ENCODE measurements around the gene SUCLG2.

The SUCLG2 gene

DNA sequence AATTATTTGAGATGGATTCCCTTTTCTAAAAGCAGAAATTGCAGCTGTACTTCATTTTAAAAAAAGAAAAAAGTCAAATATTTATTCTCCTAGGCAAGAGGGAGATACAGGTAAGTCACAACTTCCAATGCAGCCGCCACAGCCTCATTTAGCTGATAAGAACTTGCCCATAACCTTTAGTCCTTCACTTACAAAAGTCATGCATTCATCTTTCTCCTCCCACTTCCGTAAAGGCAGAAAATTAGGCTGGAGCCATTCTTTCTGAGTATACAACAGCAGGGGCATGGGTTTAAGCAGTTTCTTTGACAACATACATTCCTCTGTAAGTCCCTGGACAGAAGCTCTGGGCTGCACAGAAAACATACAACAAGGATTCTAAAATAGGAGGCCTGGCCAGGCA lies 4.3 kb downstream of the SUCLG2 start:
- TF ChIP-seq, protein P1, sequence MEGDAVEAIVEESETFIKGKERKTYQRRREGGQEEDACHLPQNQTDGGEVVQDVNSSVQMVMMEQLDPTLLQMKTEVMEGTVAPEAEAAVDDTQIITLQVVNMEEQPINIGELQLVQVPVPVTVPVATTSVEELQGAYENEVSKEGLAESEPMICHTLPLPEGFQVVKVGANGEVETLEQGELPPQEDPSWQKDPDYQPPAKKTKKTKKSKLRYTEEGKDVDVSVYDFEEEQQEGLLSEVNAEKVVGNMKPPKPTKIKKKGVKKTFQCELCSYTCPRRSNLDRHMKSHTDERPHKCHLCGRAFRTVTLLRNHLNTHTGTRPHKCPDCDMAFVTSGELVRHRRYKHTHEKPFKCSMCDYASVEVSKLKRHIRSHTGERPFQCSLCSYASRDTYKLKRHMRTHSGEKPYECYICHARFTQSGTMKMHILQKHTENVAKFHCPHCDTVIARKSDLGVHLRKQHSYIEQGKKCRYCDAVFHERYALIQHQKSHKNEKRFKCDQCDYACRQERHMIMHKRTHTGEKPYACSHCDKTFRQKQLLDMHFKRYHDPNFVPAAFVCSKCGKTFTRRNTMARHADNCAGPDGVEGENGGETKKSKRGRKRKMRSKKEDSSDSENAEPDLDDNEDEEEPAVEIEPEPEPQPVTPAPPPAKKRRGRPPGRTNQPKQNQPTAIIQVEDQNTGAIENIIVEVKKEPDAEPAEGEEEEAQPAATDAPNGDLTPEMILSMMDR (IDR thresholded peaks at IDR 0.05; ENCODE audit: extremely low read depth, missing control alignments): no peak
- DNase-seq (ENCODE audit: low spot score): no peak

- DNase-seq (ENCODE audit: low spot score): no peak
- TF ChIP-seq, protein P1 (IDR thresholded peaks at IDR 0.05; ENCODE audit: extremely low read depth, missing control alignments): no peak
Measured at GRCh38 chr3:67649681-67650080, 4.7 kb downstream of the SUCLG2 start.

DNA sequence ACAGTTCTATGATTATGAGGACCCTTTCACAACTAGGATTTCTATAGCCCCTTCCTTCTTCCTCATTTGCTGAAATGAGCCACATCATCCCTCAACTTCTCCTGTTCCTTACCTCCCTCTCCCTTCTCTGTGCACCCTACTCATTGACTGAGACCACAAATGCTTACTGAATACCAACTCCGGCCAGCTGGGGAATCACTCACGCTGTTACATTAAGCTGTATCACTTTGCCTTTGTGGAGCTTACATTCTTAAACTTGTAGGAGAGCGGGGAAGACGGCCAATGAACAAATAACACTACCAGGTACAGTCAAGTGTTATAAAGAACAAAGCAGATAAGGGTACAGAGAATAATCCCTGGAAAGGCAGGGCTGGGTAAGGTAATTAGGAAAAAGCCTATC lies 5.7 kb downstream of the SUCLG2 start:
- DNase-seq (ENCODE audit: low spot score): no peak
- TF ChIP-seq, protein P1 (IDR thresholded peaks at IDR 0.05; ENCODE audit: extremely low read depth, missing control alignments): no peak

DNA sequence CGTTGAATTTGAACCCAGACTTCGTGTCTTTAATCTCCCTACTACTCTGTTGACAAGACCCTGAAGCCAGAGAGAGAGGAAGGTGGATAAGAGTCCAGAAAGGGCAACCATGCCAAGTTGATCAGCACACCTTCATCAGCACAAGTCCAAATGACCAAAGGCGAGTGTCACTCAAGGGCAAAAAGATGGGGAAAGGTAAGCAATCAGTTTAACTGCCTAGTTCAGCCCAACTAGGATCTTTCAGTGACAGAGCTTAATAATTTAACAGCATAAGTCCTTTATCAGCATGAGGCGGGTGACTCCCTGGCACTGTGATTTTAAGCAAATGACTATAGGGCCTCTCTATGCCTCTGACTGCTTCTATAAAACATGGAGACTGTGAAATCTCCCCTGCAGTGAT lies 6.2 kb downstream of the SUCLG2 start:
- no peak for DNase-seq (ENCODE audit: low spot score)

GRCh38 chr3:67647390-67647878 lies 7.0 kb downstream of the SUCLG2 start:
- no peak for DNase-seq (ENCODE audit: low spot score)
- TF ChIP-seq, protein P1 (IDR thresholded peaks at IDR 0.05; ENCODE audit: extremely low read depth, missing control alignments): no peak

More for the DNA sequence above, 6.2 kb downstream of the SUCLG2 start:
- TF ChIP-seq, protein P1 (IDR thresholded peaks at IDR 0.05; ENCODE audit: extremely low read depth, missing control alignments): no peak

DNA sequence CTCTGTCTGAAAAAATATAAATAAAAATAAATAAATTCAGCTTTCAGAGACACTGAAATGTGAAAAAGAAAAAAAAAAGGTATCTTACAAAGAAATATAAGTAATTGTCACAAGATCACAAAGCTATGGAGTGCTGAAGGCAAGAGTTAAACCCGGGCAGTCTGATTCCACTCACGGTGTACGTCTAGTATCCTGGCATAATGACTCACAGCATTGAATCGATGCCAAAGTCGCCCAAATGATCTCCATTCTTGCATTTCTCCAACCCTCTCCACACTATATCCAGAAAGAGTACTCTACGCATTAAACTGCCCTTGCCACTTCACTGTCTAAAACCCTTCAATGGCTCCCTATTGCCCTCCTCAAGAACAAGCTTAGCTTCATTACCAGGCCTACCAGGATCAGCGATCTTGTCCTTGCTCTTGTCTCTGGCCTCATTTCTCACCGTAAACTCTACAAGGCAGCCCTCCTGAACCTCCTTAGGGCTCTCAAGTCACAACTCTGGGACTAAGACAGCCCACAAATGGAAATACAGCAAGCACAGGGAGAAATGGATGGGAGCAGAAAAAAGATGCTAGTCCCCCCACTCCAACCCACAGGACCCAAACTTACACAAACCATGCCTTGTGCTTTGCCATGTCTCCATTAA lies 7.7 kb downstream of the SUCLG2 start:
- no peak for DNase-seq (ENCODE audit: low spot score)
- TF ChIP-seq, protein P1 (IDR thresholded peaks at IDR 0.05; ENCODE audit: extremely low read depth, missing control alignments): no peak

DNA sequence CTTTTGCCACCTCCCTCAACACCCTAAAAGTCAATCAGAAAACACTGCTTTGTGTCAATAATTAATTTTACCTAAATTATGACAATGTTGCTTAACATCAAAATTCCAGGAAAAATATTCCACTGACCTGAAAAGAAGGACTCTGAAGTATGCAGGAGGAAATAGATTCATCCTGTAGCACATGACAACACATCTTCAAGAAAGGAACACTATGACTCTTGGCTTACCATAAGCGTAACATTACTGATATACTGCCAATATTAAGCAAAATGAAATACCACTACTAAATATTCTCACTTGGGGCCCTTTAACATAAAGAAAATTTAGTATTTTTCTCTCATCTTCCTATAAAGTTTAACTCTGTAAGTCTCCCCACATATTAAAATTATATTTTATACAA lies 9.6 kb downstream of the SUCLG2 start:
- no peak for DNase-seq (ENCODE audit: low spot score)
- TF ChIP-seq, protein P1 (IDR thresholded peaks at IDR 0.05; ENCODE audit: extremely low read depth, missing control alignments): no peak
